Hindlimb muscle (tissue), 1 donor: ENCODE data around the gene SLC37A1. TPM values are rescaled to one million over a fixed set of nuclear protein-coding genes. Genes with fewer than 3 reads are reported as not detected.
"Not testable (repeated sequence)": the region's sequence is repeated elsewhere in the genome, so short reads cannot be mapped to it uniquely, and the experiment has no call there.

ENCODE experiments used
- DNase-seq: peaks from one replicate; pipeline ENCODE4 v3.0.0-alpha.2; 2013
- polyA plus RNA-seq: library from polyadenylated mRNA; unstranded; fragments of 120-200 nt; gene quantifications from one replicate; pipeline ENCODE4 v1.2.1, GENCODE V29; 2013; ENCODE audit not compliant: insufficient read length

SLC37A1 gene
- polyA plus RNA-seq, result 2.5 TPM

DNA sequence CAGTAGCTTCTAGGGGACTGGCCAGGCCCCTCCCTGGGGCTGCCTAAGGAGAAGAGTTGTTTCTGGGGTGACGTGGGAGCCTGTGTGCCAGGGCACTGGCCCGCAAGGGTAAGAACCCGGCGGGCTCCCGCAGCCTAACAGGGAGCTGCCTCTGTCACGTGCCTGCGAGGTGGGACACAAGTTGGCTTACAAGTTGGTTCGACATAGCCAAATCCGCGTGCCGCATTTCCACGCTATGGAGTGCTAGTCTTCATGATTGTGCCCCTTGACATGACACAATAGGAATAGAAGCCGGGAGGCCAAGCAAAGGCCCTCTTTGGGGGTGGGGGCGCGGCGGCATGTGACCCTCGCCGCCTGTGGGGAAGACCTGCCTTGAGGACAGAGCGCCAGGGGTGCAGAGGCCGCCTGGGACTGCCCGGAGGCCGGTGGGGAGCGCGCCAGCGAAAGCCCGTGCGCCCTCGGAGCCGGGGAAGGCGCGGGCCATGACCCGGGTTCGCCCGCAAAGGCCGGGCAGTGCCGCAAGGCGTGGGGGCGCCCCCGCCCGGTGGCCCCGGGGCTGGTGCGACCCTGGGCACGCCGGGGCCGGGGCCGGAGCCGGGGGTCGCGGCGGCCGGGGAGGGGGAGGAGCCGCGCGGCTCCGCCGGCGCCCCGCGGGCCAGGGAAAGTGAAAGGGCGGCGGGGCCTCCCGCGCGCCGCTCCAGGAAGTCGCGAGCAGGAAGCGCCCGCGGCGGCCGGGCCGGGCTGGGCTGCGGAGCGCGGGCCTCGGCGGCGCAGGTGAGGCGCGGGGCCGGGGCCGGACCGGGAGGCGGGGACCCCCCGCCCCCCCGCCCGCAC, at the start of gene SLC37A1:
Gene SLC37A1, plus strand, starts transcription at position 702 of the 834 bp plus-strand sequence. CDS start 4,603 bp downstream, outside the sequence.
- DNase-seq, result no peak

DNA sequence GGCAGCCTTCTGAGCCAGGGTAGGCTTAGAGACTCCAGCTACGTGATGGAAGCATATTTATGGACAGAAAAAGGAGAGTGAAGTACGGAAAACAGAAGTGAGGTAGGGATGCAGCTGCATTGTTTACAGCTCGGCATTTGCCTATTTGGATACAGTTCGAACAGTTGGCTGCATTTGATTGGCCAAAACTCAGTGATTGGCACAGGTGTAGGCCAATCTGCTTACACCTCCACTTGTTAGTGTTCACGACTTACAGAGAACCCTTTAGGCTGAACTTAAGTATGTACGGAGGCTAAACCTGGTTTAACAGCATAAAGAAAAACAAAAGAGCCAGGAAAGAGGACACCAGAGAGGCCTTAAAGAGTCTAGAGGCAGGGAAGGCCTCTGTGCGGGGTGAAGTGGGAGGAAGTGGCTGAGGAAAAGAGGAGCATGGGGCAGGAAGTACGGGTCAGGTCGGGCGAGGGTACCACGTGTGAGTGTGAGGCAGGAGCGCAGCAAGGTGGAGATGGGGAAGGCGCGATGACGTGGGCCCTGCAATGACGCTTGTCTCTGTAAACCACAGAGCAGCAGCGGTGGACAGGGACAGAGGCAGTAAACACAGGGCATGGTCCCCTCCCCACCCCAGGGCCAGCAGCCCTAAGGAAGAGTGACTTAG, 49.7 kb upstream of the SLC37A1 start:
- no peak for DNase-seq

DNA sequence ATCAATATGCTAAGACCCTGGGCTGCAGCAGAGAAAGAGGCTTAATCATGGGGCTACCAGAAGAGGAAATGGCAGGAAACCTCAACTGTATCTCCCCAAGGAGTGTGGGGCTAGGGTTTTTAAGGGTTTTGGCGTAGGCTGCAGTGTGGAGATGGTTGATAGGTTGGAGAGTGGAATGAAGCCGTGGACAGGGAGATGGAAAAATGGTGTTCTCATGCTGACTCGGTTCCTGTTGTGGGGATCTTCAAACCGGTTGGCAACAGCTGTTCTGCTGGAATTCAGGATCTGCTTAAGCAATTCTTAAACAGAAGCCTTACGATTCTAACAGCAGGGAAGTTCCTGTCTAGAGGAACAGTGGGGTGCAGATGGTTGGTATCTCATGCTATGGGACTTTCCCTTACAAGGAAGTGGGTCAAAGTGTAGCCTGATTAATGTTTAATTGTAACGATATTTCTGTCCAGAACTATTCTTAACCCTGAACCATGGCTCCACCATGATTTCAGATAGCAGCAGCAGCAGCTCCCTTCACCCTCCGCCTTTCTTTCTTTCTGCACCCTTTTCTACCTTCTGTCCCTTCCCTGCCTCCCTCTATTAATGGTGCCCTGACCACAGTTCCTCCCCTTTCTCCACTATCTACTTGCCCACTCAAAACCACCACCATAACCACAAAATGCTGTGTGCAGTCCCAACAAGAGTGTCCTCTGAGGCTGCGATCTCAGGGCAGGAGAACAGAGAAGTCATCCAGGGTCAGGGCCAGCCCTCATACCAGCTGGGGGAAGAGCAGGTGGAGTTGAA, 48.4 kb upstream of the SLC37A1 start:
- peak; percentile 50 for DNase-seq

DNA sequence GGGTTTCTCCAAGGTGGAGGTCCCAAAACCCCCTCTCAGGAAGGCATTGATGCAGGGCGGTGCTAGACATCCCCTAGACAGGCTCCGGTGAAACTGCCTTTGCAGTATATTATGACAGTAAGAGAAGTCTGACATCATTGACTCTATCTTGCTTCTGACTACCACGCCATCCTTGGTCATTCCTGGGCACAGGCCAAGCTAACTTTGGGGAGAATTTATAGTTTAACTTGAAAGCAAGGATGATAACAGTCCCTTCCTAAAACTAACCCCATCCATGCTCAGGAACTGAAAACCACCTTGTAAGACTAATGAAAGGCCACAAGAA, 47.9 kb upstream of the SLC37A1 start:
- DNase-seq, result no peak

DNA sequence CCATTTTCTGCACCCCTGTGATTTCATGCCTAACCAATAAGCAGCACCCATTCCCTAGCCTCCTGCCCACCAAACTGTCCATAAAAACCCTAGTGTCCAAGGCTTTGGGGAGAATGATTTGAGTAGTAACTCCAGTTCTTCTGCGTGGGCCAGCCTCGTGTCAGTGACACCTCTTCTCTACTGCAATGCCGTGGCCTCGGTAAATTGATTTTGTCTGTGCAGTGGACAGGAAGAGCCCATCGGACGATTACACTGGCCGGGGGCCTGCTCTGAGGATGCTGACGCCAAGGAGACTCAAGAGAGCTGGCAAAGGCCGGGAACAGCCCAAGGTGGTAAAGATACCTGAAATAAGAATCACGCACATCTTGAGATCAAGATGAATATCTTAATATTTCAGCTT, 47.0 kb upstream of the SLC37A1 start:
- no peak for DNase-seq

DNA sequence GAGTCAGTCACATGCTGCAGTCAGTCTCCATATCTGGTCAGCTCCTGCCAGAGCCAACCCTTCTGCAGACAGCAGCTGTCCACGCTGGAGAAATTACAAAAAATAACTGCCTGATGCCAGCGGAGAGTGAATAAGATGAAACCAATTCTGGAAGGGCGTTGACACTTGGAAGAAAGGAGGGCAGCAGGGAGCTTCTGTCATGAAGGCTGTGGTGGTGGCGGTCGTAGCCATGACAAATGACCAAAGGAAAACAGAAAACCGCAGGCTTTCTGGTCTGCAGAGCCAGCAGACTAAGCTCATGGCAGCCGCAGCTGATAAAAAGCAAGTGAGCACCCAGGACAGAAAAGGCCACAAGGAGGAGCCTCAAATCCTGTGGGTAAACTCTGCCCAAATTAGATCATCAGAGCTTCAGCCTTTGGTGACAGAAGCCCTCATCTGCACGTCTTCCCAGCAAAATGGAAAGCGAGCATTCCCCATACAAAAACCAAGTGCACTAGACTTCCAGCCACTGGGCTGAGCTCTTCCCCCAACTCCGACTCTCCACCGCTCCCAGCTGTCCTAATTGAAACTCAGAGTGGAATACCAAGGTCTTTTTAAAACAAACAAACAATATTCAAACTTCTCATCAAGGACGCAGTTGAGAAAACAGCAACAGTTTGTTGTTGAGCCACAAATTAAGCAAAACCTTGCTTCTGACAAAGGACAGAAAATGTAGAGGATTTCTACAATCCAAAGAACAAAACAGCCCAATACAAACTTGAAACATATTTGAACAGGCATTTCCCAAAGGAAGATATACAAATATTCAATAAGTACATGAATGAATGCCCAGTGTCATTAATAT, 46.3 kb upstream of the SLC37A1 start:
- DNase-seq, result no peak

DNA sequence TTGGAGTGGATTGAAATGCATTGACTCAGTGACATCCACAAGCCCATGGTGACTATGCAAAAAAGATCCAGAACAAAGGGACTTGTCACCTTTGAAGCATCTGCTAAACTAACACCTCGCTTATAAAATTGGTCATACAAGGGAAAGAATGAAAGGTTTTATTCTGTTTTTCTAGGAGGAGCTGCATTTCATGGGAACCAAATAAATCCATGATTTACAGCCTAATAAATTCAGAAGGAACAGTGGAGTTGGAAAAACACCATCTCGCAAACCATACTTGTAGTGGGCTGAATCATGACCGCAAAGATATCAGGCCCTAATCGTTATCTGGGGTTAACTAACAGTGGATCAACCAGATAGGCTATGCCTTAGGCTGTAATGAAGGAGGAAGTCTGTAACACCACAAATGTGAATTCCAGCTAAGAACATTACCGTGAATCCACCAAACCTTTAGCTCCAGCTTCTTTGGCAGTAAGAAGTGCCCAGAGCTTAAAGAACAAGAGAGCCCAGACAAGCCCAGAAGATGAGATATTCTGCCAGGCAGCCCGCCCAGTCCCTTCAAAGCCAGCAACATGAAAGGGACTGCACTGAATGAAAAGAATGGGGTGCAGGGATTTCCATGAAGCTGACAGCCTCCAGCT, 45.0 kb upstream of the SLC37A1 start:
- DNase-seq, result no peak

DNA sequence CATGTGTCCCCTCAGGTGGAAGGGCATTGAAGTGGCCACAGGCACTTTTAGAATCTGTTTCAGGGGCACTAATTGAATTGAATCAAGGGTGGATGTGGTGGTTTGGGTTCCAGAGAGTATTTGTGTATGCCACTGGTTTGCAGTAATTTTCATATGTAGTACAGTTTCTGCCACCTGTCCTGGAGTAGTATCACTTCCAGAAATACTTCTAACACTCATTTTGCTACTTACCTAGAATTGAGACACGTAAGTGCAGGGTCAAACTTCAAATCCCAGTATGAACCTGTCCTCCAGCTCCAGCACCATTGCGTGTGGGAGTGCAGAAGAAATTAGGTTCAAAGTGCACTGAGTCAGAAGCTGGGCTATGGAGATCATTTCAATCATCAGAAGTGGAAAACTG, 44.4 kb upstream of the SLC37A1 start:
- DNase-seq, result no peak

DNA sequence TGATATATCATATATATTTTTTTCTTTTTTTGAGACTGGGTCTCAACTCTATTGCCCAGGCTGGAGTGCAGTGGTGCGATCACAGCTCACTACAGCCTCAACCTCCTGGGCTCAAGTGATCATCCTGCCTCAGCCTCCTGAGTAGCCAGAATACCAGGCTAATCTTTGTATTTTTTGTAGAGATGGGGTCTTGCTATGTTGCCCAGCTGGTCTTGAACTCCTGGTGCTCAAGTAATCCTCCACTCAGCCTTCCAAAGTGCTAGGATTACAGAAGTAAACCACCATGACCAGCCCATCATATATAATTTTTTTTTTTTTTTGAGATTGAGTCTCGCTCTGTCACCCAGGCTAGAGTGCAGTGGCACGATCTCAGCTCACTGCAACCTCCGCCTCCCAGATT, 43.9 kb upstream of the SLC37A1 start:
- not testable (repeated sequence) for DNase-seq

DNA sequence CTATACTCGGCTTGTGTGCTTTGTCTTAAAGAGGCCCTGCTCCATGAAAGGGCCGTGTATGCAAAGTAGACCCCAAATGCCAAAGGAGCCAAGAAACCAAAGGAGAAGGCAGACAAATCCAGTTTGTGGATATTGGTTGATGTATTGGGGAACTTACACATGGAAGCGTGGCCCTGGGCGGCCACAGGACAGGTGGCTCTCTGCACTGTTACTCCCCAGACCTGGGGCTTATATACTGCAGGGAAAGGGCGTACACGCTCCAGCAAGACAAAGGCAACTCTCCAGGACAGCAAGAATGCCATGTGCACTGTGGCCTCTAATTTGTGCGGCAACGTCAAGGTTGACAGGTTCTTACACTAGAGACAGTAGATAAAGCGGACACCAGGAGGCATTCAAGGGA, 42.4 kb upstream of the SLC37A1 start:
- DNase-seq, result no peak

DNA sequence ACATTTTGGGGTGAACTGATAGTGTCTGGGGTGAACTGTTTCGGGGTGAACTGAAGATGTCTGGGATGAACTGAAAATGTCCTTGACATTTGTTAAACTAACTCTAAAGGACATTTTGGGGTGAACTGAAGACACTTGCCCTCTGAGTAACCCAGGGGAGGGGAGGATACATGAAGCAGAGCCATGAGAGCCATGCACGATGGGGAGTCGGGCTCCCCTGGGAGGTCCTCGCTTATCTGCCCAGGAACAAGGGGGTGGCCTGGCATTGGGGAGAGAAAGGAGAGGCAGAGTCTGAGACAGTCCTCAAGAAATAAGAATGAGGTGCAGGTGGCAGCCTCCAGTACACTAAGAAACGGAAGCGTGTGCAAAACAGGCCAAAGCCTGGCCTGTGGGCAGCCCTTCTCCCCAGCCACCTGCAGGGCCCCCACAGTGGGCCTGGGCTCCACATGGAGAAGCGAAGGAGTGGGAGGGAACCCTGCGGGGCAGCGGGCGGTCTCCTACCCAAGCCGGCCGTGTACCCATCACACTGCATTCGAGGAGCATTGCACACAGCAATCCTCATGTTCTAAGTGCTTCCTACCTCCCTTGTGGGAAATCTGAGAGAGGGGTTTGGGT, 41.8 kb upstream of the SLC37A1 start:
- no peak for DNase-seq

DNA sequence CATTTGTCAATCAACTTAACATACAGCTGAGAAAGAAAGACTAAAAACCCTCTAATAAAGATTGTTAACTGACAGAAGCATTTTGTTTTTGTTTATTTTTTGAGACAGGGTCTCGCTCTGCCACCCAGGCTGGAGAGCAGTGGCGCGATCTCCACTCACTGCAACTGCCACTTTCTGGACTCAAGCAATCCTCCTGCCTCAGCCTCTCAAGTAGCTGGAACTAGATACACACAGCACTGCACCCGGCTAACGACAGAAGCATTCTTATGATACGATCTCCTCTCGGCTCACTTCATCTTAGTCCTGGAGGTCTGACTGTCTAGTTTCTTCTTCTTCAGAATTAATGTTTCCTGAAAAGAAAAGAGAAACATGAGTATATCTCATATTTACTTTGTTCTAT, 41.1 kb upstream of the SLC37A1 start:
- DNase-seq, result no peak

DNA sequence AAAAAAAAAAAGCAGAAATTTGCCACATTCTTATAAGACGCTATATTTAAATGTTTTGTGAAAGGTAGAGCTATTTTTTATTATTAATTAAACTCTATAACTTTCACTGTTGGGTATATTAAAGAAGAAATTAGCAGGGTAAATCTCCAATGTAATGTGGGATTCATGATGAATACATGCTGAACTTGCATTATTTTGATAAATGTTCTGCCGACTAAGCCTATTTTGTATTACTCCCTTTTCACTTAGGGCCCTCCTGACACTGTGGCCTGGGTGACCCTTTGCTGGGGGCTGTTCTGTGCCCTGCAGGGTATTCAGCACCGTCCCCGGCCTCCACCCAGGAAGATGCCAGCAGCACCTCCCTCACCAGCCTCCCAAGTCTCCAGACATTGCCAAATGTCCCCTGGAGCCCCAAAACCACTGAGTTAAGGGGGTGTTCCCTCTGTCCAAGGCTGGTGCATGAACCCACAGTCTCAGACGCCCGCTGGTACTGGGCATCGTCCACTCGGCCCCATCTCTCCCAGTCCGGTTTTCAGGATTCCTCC, 40.1 kb upstream of the SLC37A1 start:
- no peak for DNase-seq

DNA sequence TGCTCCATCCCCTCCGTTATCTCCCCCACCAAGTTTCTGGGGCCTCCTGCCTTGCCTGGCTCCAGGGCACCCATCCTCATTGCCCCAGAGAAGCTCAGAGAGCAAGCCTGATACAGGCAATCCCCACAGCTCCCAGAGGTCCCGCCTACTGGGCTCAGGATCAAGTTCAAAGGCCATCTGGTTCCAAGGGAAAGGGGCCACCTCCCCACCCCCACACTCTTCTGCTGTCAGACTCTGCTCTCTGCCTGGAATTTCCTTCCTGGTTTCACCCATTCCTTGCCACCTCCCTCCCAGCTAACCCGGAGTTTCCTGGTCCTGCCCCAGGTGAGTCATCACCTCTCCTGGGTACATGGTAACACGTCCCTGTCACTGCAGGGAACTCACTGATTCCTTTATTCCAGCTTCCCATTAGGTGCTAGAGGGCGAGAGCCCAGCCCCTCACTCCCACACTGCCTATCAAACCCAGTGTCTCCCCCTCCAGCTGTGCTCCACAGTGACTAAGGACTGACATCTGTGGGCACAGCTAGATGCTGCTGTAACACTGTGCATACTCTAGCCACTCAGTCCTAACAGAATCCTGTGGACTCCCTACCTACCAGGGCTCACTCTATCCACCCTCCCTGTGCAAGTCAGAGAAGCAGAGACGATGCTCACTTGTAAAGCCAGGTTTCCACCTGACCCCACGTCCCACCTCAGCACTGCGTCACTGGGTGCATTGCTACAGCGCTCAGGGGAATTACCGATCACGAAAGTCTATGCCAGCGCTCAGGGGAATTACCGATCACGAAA, 39.4 kb upstream of the SLC37A1 start:
- DNase-seq, result no peak

DNA sequence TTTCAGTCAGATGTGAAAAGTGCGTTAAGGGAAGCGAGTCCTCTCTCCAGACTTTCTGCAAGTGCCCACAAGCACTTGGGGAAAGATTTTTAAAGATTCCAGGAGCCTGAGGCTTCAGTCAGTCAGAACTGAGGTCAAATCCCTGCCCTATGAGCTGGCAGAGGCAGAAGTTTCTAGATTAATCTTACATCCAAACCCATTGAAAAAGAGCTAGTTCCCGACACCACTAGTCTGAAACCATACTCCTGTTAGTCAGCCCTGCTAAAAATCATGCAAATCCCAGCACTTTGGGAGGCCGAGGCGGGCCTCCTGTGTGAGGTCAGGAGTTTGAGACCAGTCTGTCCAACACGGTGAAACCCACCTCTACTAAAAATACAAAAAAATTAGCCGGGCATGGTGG, 38.6 kb upstream of the SLC37A1 start:
- DNase-seq, result no peak

DNA sequence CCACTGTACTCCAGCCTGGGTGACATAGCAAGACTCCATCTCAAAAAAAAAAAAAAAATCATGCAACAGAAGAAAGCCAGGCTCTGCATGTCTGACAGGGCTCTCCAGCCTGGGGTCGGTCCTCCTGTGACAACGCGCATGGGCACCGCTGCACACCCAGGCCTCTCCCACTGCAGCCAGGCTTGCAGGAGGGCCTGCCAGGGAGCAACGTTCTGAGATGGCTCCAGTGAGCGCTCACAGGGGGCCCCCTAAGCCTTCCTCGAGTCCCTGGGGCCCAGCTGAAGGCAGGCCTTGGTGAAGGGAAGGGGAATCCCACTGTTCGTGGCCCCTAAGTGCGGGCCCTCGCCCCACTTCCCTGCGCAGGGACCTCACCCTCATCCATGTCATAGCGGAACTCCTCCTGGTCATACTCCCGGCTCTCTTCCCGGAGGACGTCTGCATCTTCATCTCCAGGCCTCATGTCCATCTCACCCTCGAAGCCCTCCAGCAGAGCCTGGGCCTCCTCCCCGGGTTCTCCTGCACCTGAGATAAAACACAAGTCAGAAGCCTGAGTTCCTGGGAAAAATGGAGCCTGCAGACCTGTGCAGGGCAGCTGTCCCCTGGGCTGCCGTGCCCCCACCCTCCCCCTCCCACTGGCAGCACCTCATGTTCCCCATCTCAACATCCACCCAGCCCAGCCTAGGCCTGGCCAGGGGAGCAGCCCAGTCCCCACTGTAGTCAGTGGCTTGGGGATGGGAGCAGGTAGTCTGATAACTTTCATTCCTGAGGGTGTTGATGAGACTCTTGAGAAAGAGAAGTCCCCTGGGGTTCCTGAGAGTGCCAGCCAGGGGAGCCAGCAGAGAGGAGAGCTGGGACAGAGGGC, 37.9 kb upstream of the SLC37A1 start:
- no peak for DNase-seq

DNA sequence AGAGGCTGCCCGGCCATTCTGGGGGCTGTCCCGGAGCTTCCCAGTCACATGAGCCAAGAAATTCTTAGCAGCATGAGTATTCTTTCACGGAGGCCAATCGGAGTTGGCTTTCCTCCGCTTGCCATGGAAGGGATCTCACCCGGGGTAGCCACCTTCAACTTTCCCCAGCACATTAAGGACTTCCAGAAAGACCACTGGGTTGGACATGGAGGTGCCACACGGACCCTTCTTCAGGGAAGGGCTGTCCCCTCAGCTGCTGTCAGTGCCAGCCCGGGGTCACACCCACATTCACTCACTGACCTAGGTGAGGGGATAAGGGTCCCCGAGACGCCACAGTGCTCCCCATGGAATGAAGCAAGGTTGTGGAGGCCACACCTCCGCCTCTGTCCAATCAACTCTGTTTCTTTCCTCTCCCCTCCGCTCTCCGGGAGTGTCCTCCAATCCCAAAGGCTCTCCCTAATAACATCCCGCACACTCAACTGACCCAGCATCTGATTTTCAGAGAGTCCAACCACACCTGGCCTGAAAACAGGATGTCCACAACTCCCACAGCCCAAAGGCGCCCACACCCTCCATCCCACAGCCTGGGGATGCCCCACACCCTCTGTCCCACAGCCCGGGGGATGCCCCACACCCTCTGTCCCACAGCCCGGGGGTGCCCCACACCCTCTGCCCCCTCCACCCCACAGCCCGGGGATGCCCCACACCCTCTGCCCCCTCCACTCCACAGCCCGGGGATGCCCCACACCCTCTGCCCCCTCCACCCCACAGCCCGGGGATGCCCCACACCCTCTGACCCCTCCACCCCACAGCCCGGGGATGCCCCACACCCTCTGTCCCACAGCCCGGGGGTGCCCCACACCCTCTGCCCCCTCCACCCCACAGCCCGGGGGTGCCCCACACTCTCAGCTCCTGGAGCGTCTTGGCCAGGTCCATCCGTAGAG, 37.0 kb upstream of the SLC37A1 start:
- no peak for DNase-seq

DNA sequence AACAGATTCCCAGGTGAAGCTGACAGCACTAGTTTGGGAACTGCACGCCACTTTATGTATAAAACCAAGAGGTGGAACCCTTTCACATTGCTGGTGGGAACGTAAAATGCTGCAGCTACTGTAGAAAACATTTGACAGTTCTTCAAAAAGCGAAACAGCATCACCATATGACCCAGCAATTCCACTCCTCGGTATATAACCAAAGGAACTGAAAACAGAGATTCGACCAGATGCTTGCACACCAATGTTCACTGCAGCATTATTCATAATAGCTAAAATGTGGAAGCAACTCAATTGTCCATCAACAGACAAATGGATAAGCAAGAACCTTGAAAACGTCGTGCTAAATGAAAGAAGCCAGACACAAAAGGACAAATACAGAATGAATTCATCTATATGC, 35.1 kb upstream of the SLC37A1 start:
- DNase-seq, result no peak
